ENCODE measurements around the gene PIGO. TPM values are rescaled to one million over a fixed set of nuclear protein-coding genes. Genes with fewer than 3 reads are reported as not detected.

Gene PIGO
- total and polyA plus RNA-seq, 9 of the 15 experiments (the other 6 are each of a cell fraction or from before 2014, with no cell fraction given), result 5.4 to 13.7 (median 9.7) TPM

- intact Hi-C loops (cut with micrococcal nuclease) (no loop called here), in situ Hi-C loops (cut with MboI) (no loop called here)
- H3K9me1 ChIP-seq (ENCODE audit: control insufficient read depth, insufficient read depth, low read length), result no peaks in the 10 kb centered on the region
- CTCF ChIA-PET (ENCODE audit: low intra/inter-chr PET ratio), result interaction anchor here (0.6 kb wide), 1 partner anchor 13 kb away, joined by 3 read pairs; no protein-coding TSS in a partner anchor
- H3K4me1 ChIP-seq (replicated peaks in 1 of 2; ENCODE audit: control insufficient read depth in 2 of 2, insufficient read depth in 2 of 2, low read length in 2 of 2), result no peaks in the 10 kb centered on the region
- DNase-seq (ENCODE audit: extremely low read depth in 1 of 4, low spot score in 3 of 4) (no peak), FAIRE-seq (no peak), ATAC-seq (no peak)
- no peak overlapping the region for H3K4me3 ChIP-seq
- H3K9me3 ChIP-seq (replicated peaks; ENCODE audit: control insufficient read depth, insufficient read depth, low read depth, low read length), result no peaks in the 10 kb centered on the region
- whole genome bisulfite sequencing (ENCODE audit: insufficient coverage, low coverage, missing lambda C conversion rate), result 100% methylated on average over 2 of the region's 8 CpGs
- no peak overlapping the region for H3K27ac ChIP-seq (ENCODE audit: extremely low read depth, low read depth, low read length)
- no peaks in the 10 kb centered on the region for H4K20me1 ChIP-seq (replicated peaks; ENCODE audit: control insufficient read depth, insufficient read depth, low read length)
- H3K79me2 ChIP-seq (ENCODE audit: control insufficient read depth, insufficient read depth, low read length), result no peaks in the 10 kb centered on the region
- POLR2A ChIA-PET, result interaction anchor here (0.8 to 3.5 kb wide), 3 partner anchors 10 to 14 kb away, joined by 3 to 14 read pairs (median 5); no protein-coding TSS in a partner anchor
- no TSS peak for BruUV-seq (replicated peaks)
- no peak overlapping the region for H2AFZ ChIP-seq (ENCODE audit: low read depth, low read length)
- peaks cover 69% of the 10 kb centered on the region for H3K36me3 ChIP-seq (ENCODE audit: control insufficient read depth, insufficient read depth, low read length)
- no peak overlapping the region for H3K4me2 ChIP-seq (ENCODE audit: insufficient read depth, low read length)
- H3K9ac ChIP-seq (ENCODE audit: insufficient read depth in 1 of 2, low read depth in 2 of 2, low read length in 2 of 2), result no peak overlapping the region
- H3K27me3 ChIP-seq (ENCODE audit: control insufficient read depth in 2 of 2, insufficient read depth in 2 of 2, low read length in 2 of 2), result no peaks in the 10 kb centered on the region
- TF ChIP-seq MTA1 (IDR thresholded peaks at IDR 0.05; ENCODE audit: borderline replicate concordance) (no peak), CUX1 (CRISPR knock-in tag; IDR thresholded peaks at IDR 0.05) (no peak), ATF1 (CRISPR knock-in tag; IDR thresholded peaks at IDR 0.05) (no peak), ATF1 (tag; IDR thresholded peaks at IDR 0.05) (no peak), THRAP3 (IDR thresholded peaks at IDR 0.05; ENCODE audit: borderline replicate concordance) (no peak), TAL1 (IDR thresholded peaks at IDR 0.05) (no peak), THAP12 (CRISPR knock-in tag; IDR thresholded peaks at IDR 0.05) (no peak), CAMTA2 (CRISPR knock-in tag; conservative IDR thresholded peaks at IDR 0.05) (no peak), SP1 (CRISPR knock-in tag; IDR thresholded peaks at IDR 0.05) (no peak), ZBTB5 (IDR thresholded peaks at IDR 0.05) (no peak), HDAC3 (IDR thresholded peaks at IDR 0.05; ENCODE audit: borderline replicate concordance, partially characterized antibody) (no peak), SREBF1 (IDR thresholded peaks at IDR 0.05; ENCODE audit: borderline replicate concordance, low read depth, low read length) (no peak), RFX1 (IDR thresholded peaks at IDR 0.05) (no peak), ZFP30 (CRISPR knock-in tag; IDR thresholded peaks at IDR 0.05; ENCODE audit: borderline replicate concordance) (no peak), MYC (IDR thresholded peaks at IDR 0.05; ENCODE audit: low read depth, low read length) (no peak), MYC (CRISPR knock-in tag; IDR thresholded peaks at IDR 0.05; ENCODE audit: borderline replicate concordance, low read depth) (no peak)
Observed at GRCh38 chr9:35057271-35057620, 39.1 kb downstream of the PIGO start.

Data from K562 (cell line).